OCI-LY7 (cell line): Measurements from ENCODE around the gene PPP1R16B. TPM values are rescaled to one million over a fixed set of nuclear protein-coding genes. Genes with fewer than 3 reads are reported as not detected.

Experiments used
- BruUV-seq: library from RNA; stranded (reverse); fragments of 400-500 nt; replicated peaks from 2 replicates; lab custom pipeline; 2021; lab: Mats Ljungman, UMichigan
- CTCF ChIA-PET: fragments of 300-600 bp; sonication (Branson Sonifier 250); formaldehyde crosslinking; loops from one replicate; lab custom pipeline; 2022; ENCODE audit warnings: antibody characterized with exemption; ENCODE audit not compliant: unreplicated experiment; lab: Charles Lee
- POLR2A ChIA-PET: fragments of 300-600 bp; sonication (Branson Sonifier 250); formaldehyde crosslinking; loops from one replicate; lab custom pipeline; 2022; ENCODE audit warnings: antibody characterized with exemption; lab: Charles Lee
- DNase-seq: peaks from one replicate; pipeline ENCODE4 v3.0.0-alpha.2; 2015; ENCODE audit warnings: low spot score
- H2AFZ ChIP-seq: fragments of 200-600 bp; sonication (generic), shearing (Covaris generic); 2 replicates; pipeline ENCODE4 v1.6.1; 2014; ENCODE audit warnings: mild to moderate bottlenecking, antibody characterized with exemption, low read length, moderate library complexity
- H3K27ac ChIP-seq: fragments of 200-600 bp; sonication (generic); 2 replicates; pipeline ENCODE4 v1.5.1; 2014; ENCODE audit warnings: mixed run types, low read depth, mild to moderate bottlenecking, moderate library complexity, low read length, inconsistent platforms; ENCODE audit not compliant: poor library complexity, severe bottlenecking
- H3K36me3 ChIP-seq: fragments of 200-600 bp; sonication (generic); 2 replicates; pipeline ENCODE4 v1.6.1; 2014; ENCODE audit warnings: mild to moderate bottlenecking, antibody characterized with exemption, low read length, moderate library complexity, mixed read lengths; ENCODE audit not compliant: insufficient read depth
- H3K4me1 ChIP-seq: fragments of 200-600 bp; sonication (generic); 2 replicates; pipeline ENCODE4 v1.5.1; 2014; ENCODE audit warnings: mild to moderate bottlenecking, low read length; ENCODE audit not compliant: insufficient read depth, poor library complexity, severe bottlenecking
- H3K4me2 ChIP-seq: fragments of 200-600 bp; sonication (generic); 2 replicates; pipeline ENCODE4 v1.6.1; 2014; ENCODE audit warnings: mild to moderate bottlenecking, low read length
- H3K4me3 ChIP-seq: fragments of 200-600 bp; sonication (generic); 2 replicates; pipeline ENCODE4 v1.5.1; 2014; ENCODE audit warnings: mild to moderate bottlenecking, low read depth, low read length; ENCODE audit not compliant: poor library complexity, severe bottlenecking
- H3K79me2 ChIP-seq: fragments of 200-600 bp; sonication (generic); 2 replicates; pipeline ENCODE4 v1.6.1; 2016; ENCODE audit warnings: low read depth, mild to moderate bottlenecking, low read length, moderate library complexity, mixed read lengths; ENCODE audit not compliant: insufficient read depth
- H3K9me2 ChIP-seq: fragments of 200-600 bp; sonication (generic); 2 replicates; pipeline ENCODE4 v1.6.1; 2016; ENCODE audit warnings: mild to moderate bottlenecking, low read length, mixed read lengths; ENCODE audit not compliant: insufficient read depth
- H3K9me3 ChIP-seq: fragments of 200-600 bp; sonication (generic); 2 replicates; pipeline ENCODE4 v1.6.1; 2014; ENCODE audit warnings: mild to moderate bottlenecking, mixed run types, low read length, mixed read lengths
- H4K20me1 ChIP-seq: fragments of 200-600 bp; sonication (generic); 2 replicates; pipeline ENCODE4 v1.6.1; 2014; ENCODE audit warnings: mild to moderate bottlenecking, antibody characterized with exemption, low read length, moderate library complexity, mixed read lengths; ENCODE audit not compliant: insufficient read depth
- EZH2phosphoT487 ChIP-seq: fragments of 200-600 bp; sonication (generic); IDR thresholded peaks from 2 replicates; pipeline ENCODE4 v1.6.1; 2018; ENCODE audit warnings: low read depth, borderline replicate concordance, mild to moderate bottlenecking, mixed run types, antibody characterized with exemption, low read length, moderate library complexity, mixed read lengths
- intact Hi-C: fragments of 100-400 bp; cut with micrococcal nuclease; formaldehyde crosslinking; loops from one replicate; pipeline ENCODE4 v1.10.0; 2022; ENCODE audit not compliant: unreplicated experiment
- total RNA-seq, 2 experiments: library from RNA; depleted of rRNA in 1 of 2; stranded (reverse); fragments of >200 nt in 1 of 2; shearing (Covaris generic) in 1 of 2; gene quantifications; 2 replicates each; pipeline ENCODE4 v1.2.3, GENCODE V29; 2014 to 2022
- TF ChIP-seq, protein P1 (sequence below): fragments of 200-600 bp; sonication (generic); conservative IDR thresholded peaks from 2 replicates; pipeline ENCODE4 v1.5.1; 2014; ENCODE audit warnings: mild to moderate bottlenecking, antibody characterized with exemption, low read length, moderate library complexity, mixed read lengths

The PPP1R16B gene
- total RNA-seq, 2 experiments from 2014 or later: 45.4 to 49.7 TPM

DNA sequence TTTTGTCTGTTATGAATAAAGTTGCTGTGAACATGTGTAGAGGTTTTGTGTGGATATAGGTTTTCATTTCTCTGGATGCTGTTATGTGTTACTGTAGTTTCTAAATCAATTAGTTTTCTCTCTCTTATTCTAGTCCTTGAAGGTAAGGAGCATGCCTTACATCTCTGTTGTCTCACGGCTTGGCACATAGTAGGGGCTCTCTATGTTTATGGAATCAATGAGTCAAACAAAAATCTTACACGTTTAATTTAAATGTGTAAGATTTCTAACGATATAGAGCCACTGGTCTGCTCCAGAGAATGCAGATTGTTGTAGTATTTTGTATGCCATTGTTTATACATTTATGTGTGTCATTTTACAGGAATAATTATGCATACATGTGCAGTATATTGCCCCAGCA, 141.3 kb downstream of the PPP1R16B start:
- H3K9me2 ChIP-seq: no peaks in the 10 kb centered on the region
- H3K9me3 ChIP-seq: no peaks in the 10 kb centered on the region
- H3K4me3 ChIP-seq: no peak overlapping the region
- H3K4me2 ChIP-seq: no peak overlapping the region
- ChIA-PET CTCF (no interaction called here), POLR2A (no interaction called here)
- no peak for DNase-seq
- TF ChIP-seq EZH2phosphoT487: no peak
- TF ChIP-seq, protein P1, sequence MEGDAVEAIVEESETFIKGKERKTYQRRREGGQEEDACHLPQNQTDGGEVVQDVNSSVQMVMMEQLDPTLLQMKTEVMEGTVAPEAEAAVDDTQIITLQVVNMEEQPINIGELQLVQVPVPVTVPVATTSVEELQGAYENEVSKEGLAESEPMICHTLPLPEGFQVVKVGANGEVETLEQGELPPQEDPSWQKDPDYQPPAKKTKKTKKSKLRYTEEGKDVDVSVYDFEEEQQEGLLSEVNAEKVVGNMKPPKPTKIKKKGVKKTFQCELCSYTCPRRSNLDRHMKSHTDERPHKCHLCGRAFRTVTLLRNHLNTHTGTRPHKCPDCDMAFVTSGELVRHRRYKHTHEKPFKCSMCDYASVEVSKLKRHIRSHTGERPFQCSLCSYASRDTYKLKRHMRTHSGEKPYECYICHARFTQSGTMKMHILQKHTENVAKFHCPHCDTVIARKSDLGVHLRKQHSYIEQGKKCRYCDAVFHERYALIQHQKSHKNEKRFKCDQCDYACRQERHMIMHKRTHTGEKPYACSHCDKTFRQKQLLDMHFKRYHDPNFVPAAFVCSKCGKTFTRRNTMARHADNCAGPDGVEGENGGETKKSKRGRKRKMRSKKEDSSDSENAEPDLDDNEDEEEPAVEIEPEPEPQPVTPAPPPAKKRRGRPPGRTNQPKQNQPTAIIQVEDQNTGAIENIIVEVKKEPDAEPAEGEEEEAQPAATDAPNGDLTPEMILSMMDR: no peak
- H3K27ac ChIP-seq: no peak overlapping the region
- intact Hi-C loops: no loop called here
- H3K79me2 ChIP-seq: peaks cover 14% of the 10 kb centered on the region; the same call in 1 of the 2 replicates
- BruUV-seq: no TSS peak
- no peak overlapping the region for H2AFZ ChIP-seq
- peaks cover 17% of the 10 kb centered on the region; the same call in 1 of the 2 replicates for H4K20me1 ChIP-seq
- H3K36me3 ChIP-seq: peaks cover 97% of the 10 kb centered on the region
- no peaks in the 10 kb centered on the region for H3K4me1 ChIP-seq

DNA sequence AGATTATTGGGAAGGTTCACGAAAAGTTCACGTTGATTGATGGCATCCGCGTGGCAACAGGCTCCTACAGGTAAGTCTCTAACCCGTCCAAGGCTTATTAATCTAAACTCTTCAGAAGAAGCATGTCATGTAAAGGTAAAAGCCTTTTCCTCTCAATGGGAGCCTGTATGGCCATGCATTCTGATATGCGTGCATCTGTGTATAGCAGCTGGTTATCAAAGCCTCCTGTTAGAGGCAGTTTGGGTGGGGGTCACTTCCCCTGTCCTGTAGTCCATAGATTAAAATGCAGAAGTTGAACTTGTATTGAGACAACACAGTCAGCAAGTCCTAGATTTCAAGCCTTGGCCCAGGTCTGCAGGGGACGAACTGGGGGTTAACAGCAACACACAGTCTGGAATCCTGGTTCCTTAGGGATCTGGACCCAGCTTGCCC, 142.4 kb downstream of the PPP1R16B start:
- no peak overlapping the region for H2AFZ ChIP-seq
- H3K36me3 ChIP-seq: peaks cover 97% of the 10 kb centered on the region
- no peak overlapping the region for H3K27ac ChIP-seq
- H3K4me2 ChIP-seq: no peak overlapping the region
- intact Hi-C loops: no loop called here
- no peak for DNase-seq
- H3K9me2 ChIP-seq: no peaks in the 10 kb centered on the region
- POLR2A ChIA-PET: no interaction called here
- no peak for TF ChIP-seq EZH2phosphoT487
- TF ChIP-seq, protein P1: no peak
- no peak overlapping the region for H3K4me3 ChIP-seq
- CTCF ChIA-PET: no interaction called here
- peaks cover 14% of the 10 kb centered on the region; the same call in 1 of the 2 replicates for H3K79me2 ChIP-seq
- no peaks in the 10 kb centered on the region for H3K9me3 ChIP-seq
- no TSS peak for BruUV-seq
- peaks cover 17% of the 10 kb centered on the region; the same call in 1 of the 2 replicates for H4K20me1 ChIP-seq
- H3K4me1 ChIP-seq: no peaks in the 10 kb centered on the region

DNA sequence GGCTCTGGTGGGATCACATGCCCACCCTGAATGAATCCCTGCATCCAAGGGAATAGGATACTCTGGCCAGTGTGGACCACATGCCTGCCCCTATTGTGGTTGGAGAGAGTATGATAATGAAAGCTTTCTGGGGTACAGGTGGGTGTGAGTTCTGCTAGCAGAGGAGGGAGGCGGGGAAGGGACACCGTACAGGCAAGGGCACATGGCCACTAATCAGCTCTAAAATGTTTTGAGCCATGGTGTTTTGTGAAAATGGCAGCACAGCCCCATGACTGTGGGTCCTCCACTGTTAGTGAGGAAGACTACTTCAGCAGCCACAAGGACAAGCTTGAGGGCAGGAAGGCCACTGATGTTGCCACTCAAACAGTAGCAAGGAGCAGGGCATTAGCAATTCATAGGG, 144.8 kb downstream of the PPP1R16B start:
- Histone ChIP-seq H3K4me1 (no peaks in the 10 kb centered on the region), H3K36me3 (peaks cover 97% of the 10 kb centered on the region), H2AFZ (no peak overlapping the region), H3K27ac (no peak overlapping the region), H3K9me2 (no peaks in the 10 kb centered on the region), H3K4me2 (no peak overlapping the region), H3K4me3 (no peak overlapping the region), H3K9me3 (no peaks in the 10 kb centered on the region), H4K20me1 (0 out of 2 replicates have a peak, but pooled peaks cover 9% of the 10 kb centered on the region), H3K79me2 (peaks cover 8% of the 10 kb centered on the region; the same call in 1 of the 2 replicates)
- no peak for TF ChIP-seq EZH2phosphoT487
- TF ChIP-seq, protein P1: no peak
- CTCF ChIA-PET: no interaction called here
- BruUV-seq: no TSS peak
- intact Hi-C loops: no loop called here
- POLR2A ChIA-PET: no interaction called here
- no peak for DNase-seq
